GM18526 (cell line): ENCODE measurements around the gene DOCK10.

Source experiments
- POLR2A ChIP-seq: IDR thresholded peaks from 3 replicates; pipeline ENCODE4 v1.6.1; 2011; ENCODE audit not compliant: insufficient read length; ENCODE audit errors: extremely low read depth

DOCK10 gene

DNA sequence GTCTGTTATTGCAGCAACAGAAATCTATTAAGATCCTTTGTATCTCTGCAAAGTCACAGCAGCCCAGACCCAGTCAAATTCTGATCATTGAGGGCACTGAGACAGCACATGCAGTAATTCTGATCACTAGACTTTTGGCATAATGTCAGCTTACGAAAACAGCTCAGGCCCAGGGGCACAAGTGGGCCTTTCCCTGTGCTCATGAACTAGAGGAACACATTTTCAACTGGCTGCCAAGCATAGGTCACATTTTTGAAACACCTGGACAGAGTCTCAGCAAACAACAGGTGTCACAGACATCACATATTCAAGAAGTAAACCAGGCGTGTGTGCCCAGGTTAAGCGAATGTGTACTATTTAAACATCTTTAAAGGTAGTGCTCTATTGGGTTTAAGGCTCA is 13.7 kb downstream of the DOCK10 start:
- TF ChIP-seq POLR2A, result no peak

- no peak for TF ChIP-seq POLR2A
These were observed 15.1 kb downstream of the DOCK10 start for GRCh38 chr2:225027061-225027762.

DNA sequence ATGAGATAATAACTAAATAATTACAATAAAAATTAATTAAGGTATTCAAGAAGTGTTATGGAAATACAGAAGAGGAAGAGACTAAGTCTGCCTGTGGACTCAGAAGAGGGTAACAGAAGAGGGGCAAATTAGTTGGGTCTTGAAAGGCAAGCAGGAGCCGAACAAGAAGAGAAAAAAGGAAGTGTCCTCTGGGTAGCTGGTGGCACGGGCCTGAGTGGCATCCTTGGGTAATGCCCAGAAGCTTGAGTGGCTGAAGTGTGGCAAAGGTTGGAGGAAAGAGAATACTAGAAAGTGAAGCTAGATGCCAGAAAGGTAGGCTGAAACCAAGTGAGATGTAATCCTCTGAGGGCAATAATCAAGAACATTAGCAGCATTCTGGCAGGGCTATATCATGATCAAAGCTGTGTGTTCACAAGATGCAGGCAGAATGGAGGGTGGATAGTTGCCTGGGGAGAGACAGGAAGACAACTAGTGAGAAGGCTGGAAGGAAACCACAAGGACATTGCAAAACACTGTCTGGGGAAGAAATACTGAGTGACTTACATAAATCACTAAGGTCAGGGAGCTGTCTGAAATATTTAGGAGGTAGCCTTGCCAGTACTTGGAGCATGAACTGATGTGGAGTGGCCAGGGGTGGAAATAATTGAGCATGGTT is 16.2 kb downstream of the DOCK10 start:
- no peak for TF ChIP-seq POLR2A

DNA sequence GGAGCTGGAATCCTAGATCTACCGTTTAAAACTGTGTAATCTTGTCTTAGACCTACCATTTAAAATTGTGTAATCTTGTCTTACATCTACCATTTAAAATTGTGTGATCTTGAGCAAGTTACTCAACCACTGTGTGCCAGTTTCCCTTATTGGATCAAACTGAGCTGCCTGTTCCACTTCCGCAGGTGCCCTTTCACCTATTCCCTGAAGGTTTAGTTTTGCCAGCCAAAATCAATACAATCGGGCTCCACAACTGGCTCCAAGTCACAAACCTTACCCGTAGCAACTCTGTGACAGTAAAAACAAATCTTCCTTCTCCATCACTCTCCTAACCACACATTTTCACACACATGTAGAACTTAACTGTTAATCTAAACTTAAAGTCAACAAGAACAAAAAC is 20.1 kb downstream of the DOCK10 start:
- no peak for TF ChIP-seq POLR2A

DNA sequence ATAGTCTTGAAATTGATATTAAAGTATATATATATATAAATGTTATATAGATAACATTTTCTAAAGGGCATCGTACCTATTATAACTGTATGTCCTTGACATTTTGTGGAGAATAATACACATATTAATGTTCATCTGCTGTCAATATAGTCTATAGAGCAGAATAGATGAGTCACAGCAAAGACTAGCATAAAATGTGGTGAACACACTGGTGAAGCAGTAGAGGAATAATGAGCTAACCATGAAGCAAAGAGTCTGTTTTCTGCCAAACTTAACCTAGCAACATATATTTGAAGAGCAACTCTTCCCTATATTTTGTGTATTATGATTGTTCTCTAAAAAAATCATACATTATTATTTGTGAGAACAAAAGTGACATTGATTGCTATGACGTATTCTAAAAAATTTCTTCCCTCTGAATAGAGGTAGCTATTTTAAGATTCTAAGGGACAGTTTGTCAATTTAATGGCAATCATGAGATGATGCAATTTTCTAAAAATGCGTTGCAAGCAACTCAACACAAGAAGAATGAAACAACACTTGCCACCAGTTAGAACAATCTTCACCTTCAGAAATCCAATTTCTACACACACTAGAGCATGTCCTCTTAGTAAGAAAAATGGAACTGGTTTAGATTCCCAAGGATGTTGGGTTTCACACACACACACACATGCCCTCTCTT is 22.0 kb downstream of the DOCK10 start:
- no peak for TF ChIP-seq POLR2A

DNA sequence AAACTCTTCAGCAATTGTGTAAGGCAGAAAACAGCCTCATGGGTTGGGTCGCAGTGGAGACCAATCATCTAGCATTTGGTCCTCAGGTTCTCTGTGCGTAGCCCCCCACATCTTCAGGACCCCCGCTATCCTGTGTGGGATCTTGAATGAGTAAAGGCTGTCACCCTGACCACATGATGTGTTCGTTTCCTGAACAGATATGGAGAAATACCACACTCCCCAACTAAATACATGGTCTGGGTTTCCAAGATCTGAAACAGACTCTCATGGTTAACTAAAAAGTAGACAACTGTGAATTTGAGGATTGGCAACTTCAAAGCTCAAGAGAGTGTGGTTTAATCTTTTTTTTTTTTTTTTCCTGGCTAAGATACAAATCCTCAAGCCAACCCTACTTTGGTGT is 23.2 kb downstream of the DOCK10 start:
- no peak for TF ChIP-seq POLR2A

GRCh38 chr2:225017713-225018112 is 24.6 kb downstream of the DOCK10 start:
- no peak for TF ChIP-seq POLR2A

- no peak for TF ChIP-seq POLR2A
These were observed 25.1 kb downstream of the DOCK10 start for GRCh38 chr2:225017098-225017685.

DNA sequence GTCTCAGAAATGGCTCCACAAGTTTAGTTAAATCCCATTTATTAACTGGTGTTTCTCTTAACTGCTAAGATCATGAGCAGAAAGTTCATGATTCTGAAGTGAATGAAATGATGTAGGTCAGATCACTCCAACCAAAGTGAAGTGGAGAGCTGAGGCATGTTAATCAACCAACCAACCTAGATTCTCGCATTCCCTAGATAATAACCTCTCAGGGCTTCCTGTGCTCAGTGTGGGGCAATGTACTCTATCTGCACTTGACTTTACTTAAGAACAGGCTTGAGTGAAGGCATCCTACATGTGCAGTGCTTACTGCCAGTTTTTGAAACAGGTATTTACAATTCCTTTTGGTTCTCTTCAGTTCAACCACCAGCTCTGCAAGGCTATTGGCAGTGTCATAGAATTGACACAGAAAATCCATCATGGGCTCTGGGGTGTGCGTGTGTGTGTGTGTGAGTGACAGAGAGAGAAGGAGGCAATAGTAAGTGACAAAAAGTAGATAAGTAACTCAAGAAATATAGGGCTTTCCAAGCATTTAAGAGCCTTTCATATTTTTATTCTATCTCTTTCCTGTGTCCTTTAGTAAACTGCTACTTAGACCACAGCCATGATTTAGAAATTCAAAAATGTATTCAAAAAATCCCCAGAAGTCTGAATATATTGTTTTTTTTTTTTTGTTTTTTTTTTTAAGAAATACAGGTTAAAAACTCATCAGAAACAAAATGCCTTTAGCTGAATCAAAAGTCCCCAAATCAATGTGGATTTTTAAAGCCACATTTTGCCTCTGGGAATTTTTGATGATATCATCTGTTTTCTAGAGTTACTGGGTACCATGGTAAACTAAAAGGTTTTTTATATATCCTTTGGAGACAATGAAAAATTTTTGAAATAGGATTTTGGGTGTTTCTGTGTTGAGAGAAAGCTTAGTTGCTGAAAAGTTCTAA is 28.6 kb downstream of the DOCK10 start:
- no peak for TF ChIP-seq POLR2A

- no peak for TF ChIP-seq POLR2A
These were observed 30.7 kb downstream of the DOCK10 start for GRCh38 chr2:225011585-225011984.

DNA sequence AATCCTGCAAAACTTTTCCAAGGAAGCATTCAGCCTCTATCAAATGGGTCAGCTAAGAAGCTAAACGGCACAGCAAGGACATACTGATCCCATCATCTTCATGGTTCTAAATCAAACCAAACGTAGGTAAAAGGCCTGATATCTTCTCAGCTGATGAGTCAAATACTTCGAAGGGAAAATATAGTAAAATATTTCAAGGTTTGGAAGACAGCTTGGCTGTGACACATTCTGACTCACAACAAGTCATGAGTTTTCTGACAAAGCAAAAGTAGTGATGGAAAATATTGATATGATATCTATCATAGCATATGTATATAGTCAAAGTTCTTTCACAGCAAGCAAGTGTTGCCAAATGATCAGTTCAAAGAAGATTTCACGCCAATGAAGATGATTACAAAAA is 31.5 kb downstream of the DOCK10 start:
- TF ChIP-seq POLR2A, result no peak

- no peak for TF ChIP-seq POLR2A
These were observed 32.5 kb downstream of the DOCK10 start for GRCh38 chr2:225009768-225010167.

DNA sequence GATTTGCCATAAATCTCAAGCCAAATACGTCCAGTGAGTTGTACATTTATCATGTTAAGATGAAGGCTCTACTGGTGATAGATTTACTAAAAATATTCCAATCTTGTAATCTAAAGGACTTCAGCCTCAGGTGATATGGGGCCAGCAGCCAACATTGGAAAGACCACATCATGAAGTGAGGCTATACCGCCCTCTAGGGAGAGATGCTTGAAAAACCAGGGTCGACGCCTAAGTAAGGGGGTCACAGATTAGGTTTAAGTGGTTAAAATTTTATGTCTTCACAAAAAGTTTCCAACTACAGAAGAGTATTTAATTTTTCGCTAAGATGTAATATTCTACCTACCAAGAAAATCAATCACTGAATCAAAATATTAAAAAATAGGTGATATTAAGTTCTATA is 33.3 kb downstream of the DOCK10 start:
- no peak for TF ChIP-seq POLR2A

DNA sequence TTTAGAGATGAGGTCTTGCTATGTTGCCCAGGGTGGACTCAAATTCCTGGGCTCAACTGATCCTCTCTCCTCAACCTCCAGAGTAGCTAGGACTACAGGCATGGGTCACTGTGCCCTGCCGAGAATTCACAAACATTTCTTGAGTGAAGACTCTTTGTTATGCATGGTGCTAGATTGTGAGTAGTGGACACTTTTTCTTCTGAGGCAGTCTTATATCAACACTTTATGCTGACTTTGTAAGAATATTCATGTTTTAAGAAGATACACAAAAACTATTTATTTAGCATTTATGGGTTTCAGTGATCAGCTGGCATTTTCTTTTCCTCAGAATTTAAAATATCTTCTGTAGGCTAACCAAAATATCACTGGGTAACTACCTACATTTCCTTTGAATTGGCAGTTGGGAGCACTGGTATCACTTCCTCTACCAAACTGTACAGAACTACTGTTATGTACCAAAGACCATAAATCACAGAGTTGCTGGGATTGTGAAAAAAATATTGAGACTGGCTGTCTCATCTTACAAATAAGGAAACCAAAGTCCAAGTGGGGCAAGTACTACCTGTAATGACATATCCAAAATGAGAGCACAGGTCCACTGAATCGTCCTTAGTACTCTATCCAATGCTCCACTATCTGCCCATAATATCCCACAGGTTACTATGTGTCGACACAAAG is 34.0 kb downstream of the DOCK10 start:
- TF ChIP-seq POLR2A, result no peak
